Measurements from ENCODE around the gene ALG6. TPM values are rescaled to one million over a fixed set of nuclear protein-coding genes. Genes with fewer than 3 reads are reported as not detected.

Gene ALG6
- total and polyA plus RNA-seq, 2 experiments from 2014 or later, result 8.4 to 14.3 TPM

- TF ChIP-seq EZH2phosphoT487 (IDR thresholded peaks at IDR 0.05; ENCODE audit: insufficient read depth, low read depth) (no peak), EZH2 (IDR thresholded peaks at IDR 0.05; ENCODE audit: insufficient read depth, poor library complexity, severe bottlenecking) (peak; percentile 99)
- Histone ChIP-seq H4K20me1 (ENCODE audit: insufficient read depth) (no peaks in the 10 kb centered on the region), H3K36me3 (ENCODE audit: low read depth) (no peaks in the 10 kb centered on the region), H3K9ac (no peak overlapping the region), H3K9me3 (ENCODE audit: low read depth) (no peaks in the 10 kb centered on the region), H3K27ac (no peak overlapping the region), H3F3A (ENCODE audit: insufficient read depth) (no peaks in the 10 kb centered on the region), H2AFZ (no peak overlapping the region), H3K4me1 (ENCODE audit: insufficient read depth) (no peaks in the 10 kb centered on the region), H3K27me3 (replicated peaks; ENCODE audit: insufficient read depth) (peaks cover 95% of the 10 kb centered on the region), H3K79me2 (ENCODE audit: insufficient read depth) (no peaks in the 10 kb centered on the region), H3K4me3 (no peak overlapping the region), H3K4me2 (ENCODE audit: unreplicated experiment) (no peak overlapping the region), H3K9me2 (ENCODE audit: insufficient read depth) (no peaks in the 10 kb centered on the region)
- 28 to 33% methylated on average over 7 of the region's 7 CpGs for WGBS, 2 experiments (ENCODE audit: low coverage in 1 of 2, low lambda C conversion rate in 2 of 2, missing lambda C conversion rate in 2 of 2)
- no peak for DNase-seq
- in situ Hi-C loops (cut with MboI), result no loop called here
Observed at GRCh38 chr1:63324779-63325119, 42.7 kb upstream of the ALG6 start.

- H3K36me3 ChIP-seq (ENCODE audit: low read depth), result no peaks in the 10 kb centered on the region
- no peaks in the 10 kb centered on the region for H3K79me2 ChIP-seq (ENCODE audit: insufficient read depth)
- H3K4me3 ChIP-seq, result no peak overlapping the region
- H3K27me3 ChIP-seq (replicated peaks; ENCODE audit: insufficient read depth), result peaks cover 94% of the 10 kb centered on the region
- no peaks in the 10 kb centered on the region for H3K4me1 ChIP-seq (ENCODE audit: insufficient read depth)
- no peaks in the 10 kb centered on the region for H3F3A ChIP-seq (ENCODE audit: insufficient read depth)
- H3K9me2 ChIP-seq (ENCODE audit: insufficient read depth), result no peaks in the 10 kb centered on the region
- WGBS, 2 experiments (ENCODE audit: low coverage in 1 of 2, low lambda C conversion rate in 2 of 2, missing lambda C conversion rate in 2 of 2), result 20 to 29% methylated on average over 2 of the region's 2 CpGs
- in situ Hi-C loops (cut with MboI), result no loop called here
- H3K9ac ChIP-seq, result no peak overlapping the region
- no peak overlapping the region for H3K27ac ChIP-seq
- no peaks in the 10 kb centered on the region for H4K20me1 ChIP-seq (ENCODE audit: insufficient read depth)
- no peak overlapping the region for H3K4me2 ChIP-seq (ENCODE audit: unreplicated experiment)
- DNase-seq, result no peak
- H2AFZ ChIP-seq, result no peak overlapping the region
- no peaks in the 10 kb centered on the region for H3K9me3 ChIP-seq (ENCODE audit: low read depth)
- TF ChIP-seq EZH2 (IDR thresholded peaks at IDR 0.05; ENCODE audit: insufficient read depth, poor library complexity, severe bottlenecking) (no peak), EZH2phosphoT487 (IDR thresholded peaks at IDR 0.05; ENCODE audit: insufficient read depth, low read depth) (peak; percentile 38)
Observed at GRCh38 chr1:63325279-63325985, 42.0 kb upstream of the ALG6 start.

- Histone ChIP-seq H3K4me2 (ENCODE audit: unreplicated experiment) (no peak overlapping the region), H3K36me3 (ENCODE audit: low read depth) (no peaks in the 10 kb centered on the region), H3K4me3 (no peak overlapping the region), H4K20me1 (ENCODE audit: insufficient read depth) (no peaks in the 10 kb centered on the region), H3K9me3 (ENCODE audit: low read depth) (no peaks in the 10 kb centered on the region), H3K4me1 (ENCODE audit: insufficient read depth) (no peaks in the 10 kb centered on the region), H3K79me2 (ENCODE audit: insufficient read depth) (no peaks in the 10 kb centered on the region), H3K27ac (no peak overlapping the region), H3F3A (ENCODE audit: insufficient read depth) (no peaks in the 10 kb centered on the region), H3K27me3 (replicated peaks; ENCODE audit: insufficient read depth) (peaks cover 94% of the 10 kb centered on the region), H2AFZ (no peak overlapping the region), H3K9me2 (ENCODE audit: insufficient read depth) (no peaks in the 10 kb centered on the region), H3K9ac (no peak overlapping the region)
- peak; percentile 78 for TF ChIP-seq EZH2 (IDR thresholded peaks at IDR 0.05; ENCODE audit: insufficient read depth, poor library complexity, severe bottlenecking)
- TF ChIP-seq EZH2phosphoT487 (IDR thresholded peaks at IDR 0.05; ENCODE audit: insufficient read depth, low read depth), result no peak
- DNase-seq, result no peak
- 37% methylated on average over 20 of the region's 20 CpGs for WGBS, 2 experiments (ENCODE audit: low coverage in 1 of 2, low lambda C conversion rate in 2 of 2, missing lambda C conversion rate in 2 of 2)
- in situ Hi-C loops (cut with MboI), result no loop called here
Observed at GRCh38 chr1:63326106-63326472, 41.3 kb upstream of the ALG6 start.

GRCh38 chr1:63326473-63327380, 40.7 kb upstream of the ALG6 start:
- Histone ChIP-seq H3K4me1 (ENCODE audit: insufficient read depth) (no peaks in the 10 kb centered on the region), H3K9me2 (ENCODE audit: insufficient read depth) (no peaks in the 10 kb centered on the region), H3K36me3 (ENCODE audit: low read depth) (no peaks in the 10 kb centered on the region), H3K27ac (no peak overlapping the region), H3F3A (ENCODE audit: insufficient read depth) (no peaks in the 10 kb centered on the region), H2AFZ (no peak overlapping the region), H3K27me3 (replicated peaks; ENCODE audit: insufficient read depth) (peaks cover 94% of the 10 kb centered on the region), H3K9ac (no peak overlapping the region), H3K4me3 (no peak overlapping the region), H3K4me2 (ENCODE audit: unreplicated experiment) (no peak overlapping the region), H4K20me1 (ENCODE audit: insufficient read depth) (no peaks in the 10 kb centered on the region), H3K79me2 (ENCODE audit: insufficient read depth) (no peaks in the 10 kb centered on the region), H3K9me3 (ENCODE audit: low read depth) (no peaks in the 10 kb centered on the region)
- DNase-seq, result no peak
- in situ Hi-C loops (cut with MboI), result no loop called here
- TF ChIP-seq EZH2 (IDR thresholded peaks at IDR 0.05; ENCODE audit: insufficient read depth, poor library complexity, severe bottlenecking), result peak; percentile 33
- no peak for TF ChIP-seq EZH2phosphoT487 (IDR thresholded peaks at IDR 0.05; ENCODE audit: insufficient read depth, low read depth)
- 27 to 28% methylated on average over 37 of the region's 37 CpGs for WGBS, 2 experiments (ENCODE audit: low coverage in 1 of 2, low lambda C conversion rate in 2 of 2, missing lambda C conversion rate in 2 of 2)
